ENCODE data around the gene HSFX4.

DNA sequence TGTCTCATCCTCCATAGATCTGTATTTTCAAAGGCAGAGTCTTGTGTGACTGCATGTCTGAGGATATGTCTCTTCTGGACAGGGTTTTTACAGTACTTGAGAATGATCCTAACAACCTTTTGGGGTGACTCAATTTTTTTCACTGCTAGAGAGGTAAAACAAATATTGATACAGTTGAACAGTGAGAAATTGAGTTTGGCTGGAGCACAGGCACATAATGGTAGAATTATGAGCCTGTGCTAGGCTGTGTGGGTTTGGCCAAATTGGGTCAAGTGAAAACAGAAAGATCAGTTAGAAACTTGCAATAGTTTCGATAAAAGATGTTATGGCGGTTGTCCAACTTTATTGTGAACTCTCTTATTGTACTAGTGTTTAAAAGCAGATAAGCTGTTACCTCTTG lies 32.2 kb downstream of the HSFX4 start:
- TF ChIP-seq GATA2 (IDR thresholded peaks at IDR 0.05; ENCODE audit: low read depth, low read length) (no peak), GATA3 (IDR thresholded peaks at IDR 0.05; ENCODE audit: low read depth, low read length) (no peak)

Measured in SH-SY5Y (cell line).